T-helper 1 cell treated with Interleukin-12 subunit alpha and Interleukin-12 subunit beta and Interleukin-4 antibody, amounts not matched to agents 30 μg/mL and 1 μg/mL, for 36 hours (primary cell): ENCODE data around the gene ABCF2.

Experiments used
- H3K27ac Mint-ChIP-seq: one replicate; pipeline ENCODE4 v1.8.0; 2021; ENCODE audit warnings: mild to moderate bottlenecking, mixed read lengths
- H3K27me3 Mint-ChIP-seq: one replicate; pipeline ENCODE4 v1.8.0; 2021; ENCODE audit warnings: low read depth, mixed read lengths
- H3K36me3 Mint-ChIP-seq: one replicate; pipeline ENCODE4 v1.8.0; 2021; ENCODE audit warnings: low read depth, mixed read lengths
- H3K4me1 Mint-ChIP-seq: one replicate; pipeline ENCODE4 v1.8.0; 2021; ENCODE audit warnings: low read depth, mixed read lengths
- H3K4me3 Mint-ChIP-seq: one replicate; pipeline ENCODE4 v1.8.0; 2021; ENCODE audit warnings: mild to moderate bottlenecking, moderate library complexity, mixed read lengths
- H3K9me3 Mint-ChIP-seq: one replicate; pipeline ENCODE4 v1.8.0; 2021; ENCODE audit warnings: mixed read lengths

ABCF2 gene

GRCh38 chr7:151240942-151241754 lies 14.1 kb upstream of the ABCF2 start:
- Mint-ChIP-seq H3K4me3 (no peak overlapping the region), H3K27me3 (peaks cover 12% of the 10 kb centered on the region), H3K36me3 (peaks cover 6% of the 10 kb centered on the region), H3K4me1 (peaks cover 23% of the 10 kb centered on the region), H3K27ac (no peak overlapping the region), H3K9me3 (no peaks in the 10 kb centered on the region)

DNA sequence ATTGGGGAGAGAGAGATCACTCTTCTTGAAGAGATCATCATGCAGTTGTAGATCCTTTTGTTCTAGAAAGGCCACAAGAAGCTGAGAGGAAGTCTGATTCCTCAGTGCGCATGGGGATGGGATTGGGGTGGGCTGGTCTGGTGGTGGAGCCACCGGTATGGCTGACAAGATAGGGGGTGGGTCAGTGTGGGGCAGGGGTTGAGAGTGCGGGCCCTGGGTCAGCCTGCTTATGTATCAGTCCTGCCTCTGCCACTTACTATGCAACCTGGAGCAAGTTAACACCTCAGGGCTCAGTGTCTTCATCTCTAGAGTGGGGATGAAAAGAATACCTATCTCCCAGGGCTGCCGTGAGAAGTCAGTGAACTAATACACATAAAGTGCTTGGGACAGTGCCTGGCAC lies 13.5 kb upstream of the ABCF2 start:
- peaks cover 7% of the 10 kb centered on the region for H3K27me3 Mint-ChIP-seq
- peaks cover 6% of the 10 kb centered on the region for H3K36me3 Mint-ChIP-seq
- H3K4me3 Mint-ChIP-seq, result no peak overlapping the region
- no peak overlapping the region for H3K27ac Mint-ChIP-seq
- peaks cover 23% of the 10 kb centered on the region for H3K4me1 Mint-ChIP-seq
- no peaks in the 10 kb centered on the region for H3K9me3 Mint-ChIP-seq

- Mint-ChIP-seq H3K4me3 (no peak overlapping the region), H3K27ac (no peak overlapping the region), H3K36me3 (peaks cover 6% of the 10 kb centered on the region), H3K9me3 (no peaks in the 10 kb centered on the region), H3K4me1 (peaks cover 25% of the 10 kb centered on the region), H3K27me3 (peaks cover 6% of the 10 kb centered on the region)
These were observed 12.9 kb upstream of the ABCF2 start for GRCh38 chr7:151239837-151240459.

GRCh38 chr7:151238924-151239836 lies 12.2 kb upstream of the ABCF2 start:
- no peaks in the 10 kb centered on the region for H3K9me3 Mint-ChIP-seq
- peaks cover 6% of the 10 kb centered on the region for H3K36me3 Mint-ChIP-seq
- peaks cover 21% of the 10 kb centered on the region for H3K4me1 Mint-ChIP-seq
- H3K27me3 Mint-ChIP-seq, result no peaks in the 10 kb centered on the region
- no peak overlapping the region for H3K27ac Mint-ChIP-seq
- H3K4me3 Mint-ChIP-seq, result no peak overlapping the region

DNA sequence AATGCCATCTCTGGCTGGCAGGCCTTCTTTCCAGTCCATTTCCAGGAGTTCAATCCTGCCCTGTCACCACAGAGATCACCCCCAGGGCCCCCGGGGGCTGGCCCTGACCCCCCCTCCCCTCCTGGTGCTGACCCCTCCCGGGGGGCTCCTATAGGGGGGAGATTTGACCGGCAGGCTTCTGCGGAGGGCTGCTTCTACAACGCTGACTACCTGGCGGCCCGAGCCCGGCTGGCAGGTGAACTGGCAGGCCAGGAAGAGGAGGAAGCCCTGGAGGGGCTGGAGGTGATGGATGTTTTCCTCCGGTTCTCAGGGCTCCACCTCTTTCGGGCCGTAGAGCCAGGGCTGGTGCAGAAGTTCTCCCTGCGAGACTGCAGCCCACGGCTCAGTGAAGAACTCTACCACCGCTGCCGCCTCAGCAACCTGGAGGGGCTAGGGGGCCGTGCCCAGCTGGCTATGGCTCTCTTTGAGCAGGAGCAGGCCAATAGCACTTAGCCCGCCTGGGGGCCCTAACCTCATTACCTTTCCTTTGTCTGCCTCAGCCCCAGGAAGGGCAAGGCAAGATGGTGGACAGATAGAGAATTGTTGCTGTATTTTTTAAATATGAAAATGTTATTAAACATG lies 11.3 kb upstream of the ABCF2 start:
- H3K36me3 Mint-ChIP-seq, result peaks cover 9% of the 10 kb centered on the region
- no peak overlapping the region for H3K4me3 Mint-ChIP-seq
- H3K9me3 Mint-ChIP-seq, result no peaks in the 10 kb centered on the region
- no peak overlapping the region for H3K27ac Mint-ChIP-seq
- no peaks in the 10 kb centered on the region for H3K27me3 Mint-ChIP-seq
- peaks cover 19% of the 10 kb centered on the region for H3K4me1 Mint-ChIP-seq

DNA sequence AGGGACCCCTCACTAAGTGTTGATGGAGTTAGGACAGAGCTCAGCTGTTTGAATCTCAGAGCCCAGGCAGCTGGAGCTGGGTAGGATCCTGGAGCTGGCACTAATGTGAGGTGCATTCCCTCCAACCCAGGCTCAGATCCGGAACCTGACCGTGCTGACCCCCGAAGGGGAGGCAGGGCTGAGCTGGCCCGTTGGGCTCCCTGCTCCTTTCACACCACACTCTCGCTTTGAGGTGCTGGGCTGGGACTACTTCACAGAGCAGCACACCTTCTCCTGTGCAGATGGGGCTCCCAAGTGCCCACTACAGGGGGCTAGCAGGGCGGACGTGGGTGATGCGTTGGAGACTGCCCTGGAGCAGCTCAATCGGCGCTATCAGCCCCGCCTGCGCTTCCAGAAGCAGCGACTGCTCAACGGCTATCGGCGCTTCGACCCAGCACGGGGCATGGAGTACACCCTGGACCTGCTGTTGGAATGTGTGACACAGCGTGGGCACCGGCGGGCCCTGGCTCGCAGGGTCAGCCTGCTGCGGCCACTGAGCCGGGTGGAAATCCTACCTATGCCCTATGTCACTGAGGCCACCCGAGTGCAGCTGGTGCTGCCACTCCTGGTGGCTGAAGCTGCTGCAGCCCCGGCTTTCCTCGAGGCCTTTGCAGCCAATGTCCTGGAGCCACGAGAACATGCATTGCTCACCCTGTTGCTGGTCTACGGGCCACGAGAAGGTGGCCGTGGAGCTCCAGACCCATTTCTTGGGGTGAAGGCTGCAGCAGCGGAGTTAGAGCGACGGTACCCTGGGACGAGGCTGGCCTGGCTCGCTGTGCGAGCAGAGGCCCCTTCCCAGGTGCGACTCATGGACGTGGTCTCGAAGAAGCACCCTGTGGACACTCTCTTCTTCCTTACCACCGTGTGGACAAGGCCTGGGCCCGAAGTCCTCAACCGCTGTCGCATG lies 10.5 kb upstream of the ABCF2 start:
- Mint-ChIP-seq H3K27me3 (no peaks in the 10 kb centered on the region), H3K36me3 (peaks cover 12% of the 10 kb centered on the region), H3K4me1 (peaks cover 17% of the 10 kb centered on the region), H3K27ac (no peak overlapping the region), H3K4me3 (no peak overlapping the region), H3K9me3 (no peaks in the 10 kb centered on the region)

- Mint-ChIP-seq H3K9me3 (no peaks in the 10 kb centered on the region), H3K27me3 (no peaks in the 10 kb centered on the region), H3K4me1 (peaks cover 24% of the 10 kb centered on the region), H3K36me3 (peaks cover 12% of the 10 kb centered on the region), H3K27ac (no peak overlapping the region), H3K4me3 (no peak overlapping the region)
These were observed 9.4 kb upstream of the ABCF2 start for GRCh38 chr7:151236406-151236805.

DNA sequence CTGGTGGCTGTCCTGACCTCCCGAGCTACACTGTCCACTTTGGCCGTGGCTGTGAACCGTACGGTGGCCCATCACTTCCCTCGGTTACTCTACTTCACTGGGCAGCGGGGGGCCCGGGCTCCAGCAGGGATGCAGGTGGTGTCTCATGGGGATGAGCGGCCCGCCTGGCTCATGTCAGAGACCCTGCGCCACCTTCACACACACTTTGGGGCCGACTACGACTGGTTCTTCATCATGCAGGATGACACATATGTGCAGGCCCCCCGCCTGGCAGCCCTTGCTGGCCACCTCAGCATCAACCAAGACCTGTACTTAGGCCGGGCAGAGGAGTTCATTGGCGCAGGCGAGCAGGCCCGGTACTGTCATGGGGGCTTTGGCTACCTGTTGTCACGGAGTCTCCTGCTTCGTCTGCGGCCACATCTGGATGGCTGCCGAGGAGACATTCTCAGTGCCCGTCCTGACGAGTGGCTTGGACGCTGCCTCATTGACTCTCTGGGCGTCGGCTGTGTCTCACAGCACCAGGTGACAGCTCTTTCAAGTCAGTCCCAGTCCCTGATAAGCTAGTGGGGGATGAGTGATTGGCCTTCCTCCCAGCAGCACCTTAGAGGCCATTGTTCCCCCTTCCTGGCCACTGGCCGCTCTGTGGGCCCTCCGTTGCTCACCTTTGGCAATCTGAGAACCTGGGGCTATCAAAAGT lies 8.2 kb upstream of the ABCF2 start:
- Mint-ChIP-seq H3K4me1 (peaks cover 24% of the 10 kb centered on the region), H3K4me3 (peak overlapping the region; percentile 10), H3K27ac (no peak overlapping the region), H3K27me3 (peaks cover 2% of the 10 kb centered on the region), H3K36me3 (peaks cover 12% of the 10 kb centered on the region), H3K9me3 (no peaks in the 10 kb centered on the region)

GRCh38 chr7:151233804-151234203 lies 6.8 kb upstream of the ABCF2 start:
- H3K4me1 Mint-ChIP-seq, result peaks cover 24% of the 10 kb centered on the region
- H3K4me3 Mint-ChIP-seq, result peak overlapping the region; percentile 100
- H3K9me3 Mint-ChIP-seq, result no peaks in the 10 kb centered on the region
- H3K27me3 Mint-ChIP-seq, result peaks cover 6% of the 10 kb centered on the region
- H3K36me3 Mint-ChIP-seq, result peaks cover 10% of the 10 kb centered on the region
- peak overlapping the region; percentile 100 for H3K27ac Mint-ChIP-seq

DNA sequence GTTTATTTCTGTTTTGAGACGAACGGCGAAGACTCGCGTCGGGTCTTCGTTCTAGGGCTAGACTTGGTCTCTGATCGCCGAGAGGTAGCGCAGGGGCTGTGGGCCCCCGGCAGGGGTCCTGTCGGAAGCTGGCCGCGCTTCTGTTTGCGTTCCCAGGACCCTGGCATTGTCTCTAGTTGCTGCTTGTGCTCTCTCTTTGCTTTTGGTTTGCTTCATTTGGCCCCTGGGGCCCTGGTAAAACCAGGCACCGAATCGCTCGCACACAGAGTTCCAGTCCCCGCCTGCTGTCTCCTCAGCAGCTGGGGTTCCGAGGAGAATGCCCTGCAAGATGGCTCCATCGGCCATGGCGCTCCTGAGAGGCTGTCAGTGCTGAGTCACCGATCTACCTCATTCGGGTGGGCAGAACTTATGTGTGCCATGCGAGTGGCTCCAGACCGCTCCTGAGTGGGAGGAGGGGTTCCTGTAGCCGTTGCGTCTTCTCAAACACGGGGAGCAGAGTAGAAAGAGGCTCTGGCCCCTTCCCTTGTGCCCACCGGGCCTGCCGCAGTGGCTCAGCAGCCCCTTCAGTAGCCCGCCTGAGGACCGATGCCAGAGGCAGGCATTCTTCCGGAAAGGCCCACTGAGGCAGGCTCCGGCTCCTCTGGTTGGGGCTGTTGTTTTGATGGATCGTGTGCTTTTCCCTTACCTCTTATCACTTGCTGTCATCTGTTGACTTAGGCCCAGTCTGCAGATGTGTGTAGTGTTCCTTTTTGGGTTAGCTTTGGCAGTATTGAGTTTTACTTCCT lies 6.1 kb upstream of the ABCF2 start:
- H3K4me1 Mint-ChIP-seq, result peaks cover 25% of the 10 kb centered on the region

DNA sequence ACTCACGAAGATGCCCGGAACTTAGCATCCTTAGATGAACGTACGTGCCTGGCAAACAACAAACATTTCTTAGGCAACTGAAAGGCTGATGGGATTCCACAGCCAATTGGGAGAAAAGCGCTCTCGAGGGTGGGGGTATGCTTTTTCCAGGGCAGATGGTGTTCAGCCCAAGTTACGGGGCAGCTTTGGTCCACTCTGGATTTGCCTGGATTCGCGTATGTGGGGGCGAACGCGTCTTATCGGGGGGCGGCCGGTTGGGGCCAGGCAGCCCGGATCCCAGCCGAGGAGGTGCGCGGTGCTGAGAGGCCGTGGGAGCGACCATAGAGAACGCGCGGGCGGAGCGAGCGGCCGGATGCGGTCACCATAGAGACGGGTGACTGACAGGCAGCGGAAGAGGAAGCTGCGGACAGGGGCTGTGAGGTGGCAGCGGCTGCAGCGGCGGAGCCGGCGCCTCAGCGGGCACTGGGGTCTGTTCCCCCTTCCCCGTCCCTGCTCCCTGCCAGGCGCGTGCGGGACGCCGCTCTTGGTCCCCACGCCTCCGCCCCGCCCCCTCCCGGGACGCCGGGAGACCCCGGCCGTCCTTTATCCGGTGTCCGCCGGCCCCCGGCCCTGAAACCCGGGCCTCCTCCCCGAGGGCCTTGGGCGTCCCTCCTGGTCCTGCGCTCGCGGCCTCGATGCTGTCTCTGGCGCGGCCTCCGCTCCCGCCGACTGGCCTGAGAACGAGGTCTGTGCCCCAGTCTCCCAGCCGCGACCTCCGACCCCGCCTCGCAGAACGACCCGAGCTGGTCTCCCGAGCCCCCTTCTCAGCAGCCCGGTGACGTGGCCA lies 5.3 kb upstream of the ABCF2 start, which contains the start of gene CHPF2:
TSS of gene CHPF2 (plus strand) at position 393 of the 826 bp plus-strand sequence. CDS start 1,529 bp downstream, outside the sequence.
- peaks cover 10% of the 10 kb centered on the region for H3K36me3 Mint-ChIP-seq
- peaks cover 6% of the 10 kb centered on the region for H3K27me3 Mint-ChIP-seq
- peak within 1 kb of the TSS; percentile 100 for H3K4me3 Mint-ChIP-seq
- no peaks in the 10 kb centered on the region for H3K9me3 Mint-ChIP-seq
- H3K4me1 Mint-ChIP-seq, result peaks cover 29% of the 10 kb centered on the region
- peak within 1 kb of the TSS; percentile 100 for H3K27ac Mint-ChIP-seq

More for the DNA sequence above, 6.1 kb upstream of the ABCF2 start:
- peaks cover 10% of the 10 kb centered on the region for H3K36me3 Mint-ChIP-seq
- H3K27ac Mint-ChIP-seq, result peak overlapping the region; percentile 100
- H3K27me3 Mint-ChIP-seq, result peaks cover 6% of the 10 kb centered on the region
- H3K4me3 Mint-ChIP-seq, result peak overlapping the region; percentile 100
- no peaks in the 10 kb centered on the region for H3K9me3 Mint-ChIP-seq

DNA sequence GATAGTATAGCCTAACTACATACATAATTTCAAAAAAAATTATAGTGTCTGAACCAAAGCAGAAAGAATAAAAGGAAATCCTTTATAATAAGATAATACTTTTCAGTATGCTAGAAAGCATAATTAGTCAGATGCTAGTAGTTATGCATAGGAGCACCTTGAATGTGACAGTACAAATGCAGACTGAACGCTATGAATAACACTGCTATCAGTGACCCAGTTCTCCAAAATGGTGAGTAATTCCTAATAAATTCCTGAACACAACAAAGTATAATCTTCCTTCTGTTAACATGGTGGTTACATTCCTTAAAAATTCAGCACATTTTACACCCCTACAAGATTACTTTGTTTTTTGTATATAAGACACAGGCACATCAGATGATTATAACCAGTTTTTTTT lies 4.1 kb upstream of the ABCF2 start:
- no peak overlapping the region for H3K27ac Mint-ChIP-seq
- peaks cover 6% of the 10 kb centered on the region for H3K27me3 Mint-ChIP-seq
- H3K4me3 Mint-ChIP-seq, result no peak overlapping the region
- H3K36me3 Mint-ChIP-seq, result peaks cover 9% of the 10 kb centered on the region
- peaks cover 40% of the 10 kb centered on the region for H3K4me1 Mint-ChIP-seq
- no peaks in the 10 kb centered on the region for H3K9me3 Mint-ChIP-seq
